Measurements from ENCODE around the gene ZNF618. TPM values are rescaled to one million over a fixed set of nuclear protein-coding genes. Genes with fewer than 3 reads are reported as not detected.

The ZNF618 gene
- polyA plus RNA-seq, 1 of the 3 experiments (the other 2 are of a cell fraction): 6.2 TPM

DNA sequence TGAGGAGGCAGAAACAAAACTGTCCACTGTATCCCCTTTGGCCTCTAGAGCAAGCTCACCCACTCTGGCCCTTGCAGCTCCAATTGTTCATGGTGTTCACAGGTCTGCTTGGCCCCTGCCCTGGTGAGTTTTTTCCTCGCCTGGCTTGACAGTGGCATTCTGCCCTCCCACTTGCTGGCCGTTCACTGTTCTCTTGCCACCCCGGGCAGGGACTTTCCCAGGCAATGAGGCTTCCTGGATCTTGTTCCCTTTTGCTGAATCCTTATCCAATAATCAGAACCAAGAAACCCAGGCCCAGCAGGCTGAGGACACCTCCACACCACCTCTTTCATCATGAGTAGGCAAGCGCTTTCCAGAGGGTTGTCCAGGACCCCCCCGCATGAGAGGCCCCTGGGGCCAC lies 31.2 kb downstream of the ZNF618 start:
- TF ChIP-seq PBX3 (IDR thresholded peaks at IDR 0.05) (no peak), FOXJ3 (CRISPR knock-in tag; IDR thresholded peaks at IDR 0.05) (no peak), GABPA (IDR thresholded peaks at IDR 0.05; ENCODE audit: low read depth) (no peak), EZH2phosphoT487 (IDR thresholded peaks at IDR 0.05; ENCODE audit: borderline replicate concordance, low read depth) (no peak), RXRA (IDR thresholded peaks at IDR 0.05; ENCODE audit: borderline replicate concordance, low read depth) (no peak), RFX5 (IDR thresholded peaks at IDR 0.05; ENCODE audit: low read length) (no peak), ELF1 (IDR thresholded peaks at IDR 0.05) (no peak), MEF2A (IDR thresholded peaks at IDR 0.05; ENCODE audit: borderline replicate concordance, low read depth) (no peak), USF2 (IDR thresholded peaks at IDR 0.05; ENCODE audit: borderline replicate concordance, low read depth, low read length) (no peak), POLR2AphosphoS5 (IDR thresholded peaks at IDR 0.05; ENCODE audit: low read depth, low read length) (no peak)
- TF ChIP-seq, protein P1, sequence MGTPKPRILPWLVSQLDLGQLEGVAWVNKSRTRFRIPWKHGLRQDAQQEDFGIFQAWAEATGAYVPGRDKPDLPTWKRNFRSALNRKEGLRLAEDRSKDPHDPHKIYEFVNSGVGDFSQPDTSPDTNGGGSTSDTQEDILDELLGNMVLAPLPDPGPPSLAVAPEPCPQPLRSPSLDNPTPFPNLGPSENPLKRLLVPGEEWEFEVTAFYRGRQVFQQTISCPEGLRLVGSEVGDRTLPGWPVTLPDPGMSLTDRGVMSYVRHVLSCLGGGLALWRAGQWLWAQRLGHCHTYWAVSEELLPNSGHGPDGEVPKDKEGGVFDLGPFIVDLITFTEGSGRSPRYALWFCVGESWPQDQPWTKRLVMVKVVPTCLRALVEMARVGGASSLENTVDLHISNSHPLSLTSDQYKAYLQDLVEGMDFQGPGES (IDR thresholded peaks at IDR 0.05; ENCODE audit: low read depth, low read length): no peak
- TF ChIP-seq, protein P2, sequence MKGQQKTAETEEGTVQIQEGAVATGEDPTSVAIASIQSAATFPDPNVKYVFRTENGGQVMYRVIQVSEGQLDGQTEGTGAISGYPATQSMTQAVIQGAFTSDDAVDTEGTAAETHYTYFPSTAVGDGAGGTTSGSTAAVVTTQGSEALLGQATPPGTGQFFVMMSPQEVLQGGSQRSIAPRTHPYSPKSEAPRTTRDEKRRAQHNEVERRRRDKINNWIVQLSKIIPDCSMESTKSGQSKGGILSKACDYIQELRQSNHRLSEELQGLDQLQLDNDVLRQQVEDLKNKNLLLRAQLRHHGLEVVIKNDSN (IDR thresholded peaks at IDR 0.05; ENCODE audit: borderline replicate concordance, low read depth): no peak
- DNase-seq: no peak
- Histone ChIP-seq H3K36me3 (replicated peaks in 1 of 2; ENCODE audit: control insufficient read depth in 1 of 2, insufficient read depth in 2 of 2, low read length in 1 of 2) (peaks cover 4 to 19% of the 10 kb centered on the region in 2 experiments), H3K4me2 (no peak overlapping the region), H3F3A (replicated peaks; ENCODE audit: insufficient read depth) (peaks cover 3% of the 10 kb centered on the region), H3K4me1 (ENCODE audit: control insufficient read depth in 1 of 2, insufficient read depth in 2 of 2, low read depth in 1 of 2, low read length in 1 of 2) (peaks cover 6% of the 10 kb centered on the region in 2 experiments; a peak in 1 of 4 replicates), H3K27me3 (ENCODE audit: insufficient read depth) (no peaks in the 10 kb centered on the region), H3K27ac (ENCODE audit: low read depth in 2 of 2, low read length in 1 of 2) (no peak overlapping the region), H3K9me2 (no peaks in the 10 kb centered on the region), H2AFZ (ENCODE audit: low read depth) (no peak overlapping the region), H3K4me3 (ENCODE audit: low read depth in 2 of 2, low read length in 1 of 2) (no peak overlapping the region), H3K9me3 (peaks cover 5% of the 10 kb centered on the region; the same call in 1 of the 2 replicates), H3K9ac (no peak overlapping the region), H4K20me1 (ENCODE audit: insufficient read depth) (peaks cover 41% of the 10 kb centered on the region), H3K79me2 (ENCODE audit: insufficient read depth) (peaks cover 88% of the 10 kb centered on the region)
- POLR2A ChIA-PET: no interaction called here
- CTCF ChIA-PET: no interaction called here
- 91% methylated on average over 5 of the region's 5 CpGs for WGBS (ENCODE audit: low lambda C conversion rate)

DNA sequence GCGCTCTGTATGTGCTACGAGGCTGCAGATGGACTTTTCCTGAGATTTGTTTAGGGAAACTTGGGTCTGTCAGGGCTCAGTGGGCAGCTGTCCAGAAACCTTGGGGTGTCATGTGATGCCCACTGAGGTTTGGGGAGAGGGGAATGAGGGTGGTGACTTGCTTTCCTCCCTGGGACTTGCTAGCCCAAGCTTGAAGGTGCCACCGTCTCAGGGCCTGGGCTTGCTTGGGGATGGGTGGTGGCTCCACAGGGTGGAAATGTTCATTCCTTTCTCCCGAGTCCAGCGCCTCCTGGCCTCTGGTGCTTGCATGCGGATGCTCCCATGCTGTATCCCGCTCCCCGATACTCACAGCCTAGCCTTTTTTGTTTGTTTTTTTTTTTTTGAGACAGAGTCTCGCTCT lies 33.3 kb downstream of the ZNF618 start:
- Histone ChIP-seq H3K9ac (no peak overlapping the region), H4K20me1 (ENCODE audit: insufficient read depth) (peaks cover 59% of the 10 kb centered on the region), H3K36me3 (replicated peaks in 1 of 2; ENCODE audit: control insufficient read depth in 1 of 2, insufficient read depth in 2 of 2, low read length in 1 of 2) (peaks cover 0 to 4% of the 10 kb centered on the region in 2 experiments), H3K4me1 (ENCODE audit: control insufficient read depth in 1 of 2, insufficient read depth in 2 of 2, low read depth in 1 of 2, low read length in 1 of 2) (peaks cover 6 to 14% of the 10 kb centered on the region in 2 experiments; a peak in 1 of 4 replicates), H3K4me2 (no peak overlapping the region), H3K4me3 (ENCODE audit: low read depth in 2 of 2, low read length in 1 of 2) (no peak overlapping the region), H3K9me2 (no peaks in the 10 kb centered on the region), H2AFZ (ENCODE audit: low read depth) (no peak overlapping the region), H3F3A (replicated peaks; ENCODE audit: insufficient read depth) (peaks cover 3% of the 10 kb centered on the region), H3K27me3 (ENCODE audit: insufficient read depth) (no peaks in the 10 kb centered on the region), H3K27ac (ENCODE audit: low read depth in 2 of 2, low read length in 1 of 2) (no peak overlapping the region), H3K9me3 (no peaks in the 10 kb centered on the region), H3K79me2 (ENCODE audit: insufficient read depth) (peaks cover 73% of the 10 kb centered on the region)
- ChIA-PET POLR2A (no interaction called here), CTCF (interaction anchor here (0.8 kb wide), 1 partner anchor 382 kb away, joined by 3 read pairs; no protein-coding TSS in a partner anchor)
- TF ChIP-seq, protein P2 (IDR thresholded peaks at IDR 0.05; ENCODE audit: borderline replicate concordance, low read depth): no peak
- TF ChIP-seq PBX3 (IDR thresholded peaks at IDR 0.05) (no peak), RFX5 (IDR thresholded peaks at IDR 0.05; ENCODE audit: low read length) (no peak), JUND (IDR thresholded peaks at IDR 0.05) (no peak), SIN3A (IDR thresholded peaks at IDR 0.05; ENCODE audit: borderline replicate concordance, low read depth, low read length) (no peak), CHD2 (IDR thresholded peaks at IDR 0.05; ENCODE audit: low read length, partially characterized antibody) (no peak), FOXJ3 (CRISPR knock-in tag; IDR thresholded peaks at IDR 0.05) (no peak), CTCF (IDR thresholded peaks at IDR 0.05) (no peak), FOXM1 (IDR thresholded peaks at IDR 0.05; ENCODE audit: low read depth) (no peak)
- DNase-seq: no peak
- WGBS (ENCODE audit: low lambda C conversion rate): 96% methylated on average over 9 of the region's 9 CpGs
